Measurements from ENCODE around the gene KCND3.

- TF ChIP-seq CTCF (IDR thresholded peaks at IDR 0.05; ENCODE audit: low read depth, low read length) (no peak), EZH2phosphoT487 (IDR thresholded peaks at IDR 0.05; ENCODE audit: low read depth) (no peak)
These were observed 45.4 kb downstream of the KCND3 start for GRCh38 chr1:111943846-111944749.
